NCI-H2196 (cell line): Measurements from ENCODE around the gene THRAP3.
"Not testable (repeated sequence)": the region's sequence is repeated elsewhere in the genome, so short reads cannot be mapped to it uniquely, and the experiment has no call there.

Experiments
- DNase-seq: peaks from one replicate; lab custom pipeline; 2025; ENCODE audit not compliant: unreplicated experiment; lab: John Stamatoyannopoulos, UW

Gene THRAP3

GRCh38 chr1:36223996-36224536, at the start of gene THRAP3:
Gene THRAP3 (plus strand): TSS chr1:36224443. CDS start chr1:36282564, 58,121 bp downstream.
- peak; percentile 99 for DNase-seq

- DNase-seq = no peak
These were observed 49.5 kb upstream of the THRAP3 start for GRCh38 chr1:36174713-36175112.

- peak; percentile 33 for DNase-seq
These were observed 48.8 kb upstream of the THRAP3 start for GRCh38 chr1:36175137-36176095.

GRCh38 chr1:36176106-36176949, 47.9 kb upstream of the THRAP3 start:
- no peak for DNase-seq

DNA sequence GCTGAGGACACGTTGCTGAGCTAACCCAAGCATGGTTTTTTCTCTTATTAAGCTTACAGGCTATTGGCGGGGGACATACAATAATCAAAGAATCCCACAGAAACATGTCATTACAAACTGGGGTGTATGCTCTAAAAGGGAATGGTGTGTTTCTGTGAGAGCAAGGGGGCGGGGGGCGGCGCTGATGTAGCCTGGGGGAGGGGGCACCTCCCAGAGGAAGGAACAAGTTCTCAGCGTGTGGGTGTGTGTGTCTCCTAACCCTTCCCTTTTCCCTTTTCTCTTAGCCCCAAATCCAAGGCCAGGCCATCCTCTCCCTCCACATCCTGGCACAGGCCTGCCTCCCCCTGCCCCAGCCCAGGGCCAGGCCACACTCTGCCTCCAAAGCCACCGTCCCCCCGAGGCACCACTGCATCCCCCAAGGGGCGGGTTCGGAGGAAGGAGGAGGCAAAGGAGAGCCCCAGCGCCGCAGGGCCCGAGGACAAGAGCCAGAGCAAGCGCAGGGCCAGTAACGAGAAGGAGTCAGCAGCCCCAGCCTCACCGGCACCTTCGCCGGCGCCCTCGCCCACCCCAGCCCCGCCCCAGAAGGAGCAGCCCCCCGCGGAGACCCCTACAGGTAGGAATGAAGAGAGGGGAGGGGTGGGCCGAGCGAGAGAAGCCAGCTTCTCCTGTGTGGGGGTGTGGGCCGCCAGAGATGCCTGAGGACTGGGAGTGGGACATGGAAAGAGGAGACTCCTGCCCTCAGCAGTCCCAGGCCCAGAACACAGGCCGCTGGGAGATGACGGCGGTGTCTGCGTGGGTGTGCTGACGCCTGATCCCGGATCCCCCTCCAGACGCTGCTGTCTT, 46.4 kb upstream of the THRAP3 start:
- no peak for DNase-seq

- DNase-seq = no peak
These were observed 45.6 kb upstream of the THRAP3 start for GRCh38 chr1:36178471-36179219.

DNA sequence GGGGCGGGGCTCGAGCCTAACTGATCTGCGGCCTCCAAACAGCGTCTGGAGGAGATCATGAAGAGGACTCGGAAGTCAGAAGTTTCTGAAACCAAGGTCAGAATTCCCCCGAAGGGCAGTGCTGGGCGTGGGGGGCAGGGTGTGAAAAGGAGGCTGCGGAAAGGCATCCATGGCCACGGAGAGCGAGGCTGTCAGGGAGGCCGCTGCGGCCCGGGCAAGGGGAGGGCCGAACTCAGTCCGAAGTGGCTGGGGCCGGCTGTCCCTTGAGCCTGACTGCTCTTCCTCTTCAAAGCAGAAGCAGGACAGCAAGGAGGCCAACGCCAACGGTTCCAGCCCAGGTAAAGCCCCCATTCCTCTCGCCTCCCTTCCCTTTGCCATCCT, 45.0 kb upstream of the THRAP3 start:
- no peak for DNase-seq

GRCh38 chr1:36182734-36183133, 41.5 kb upstream of the THRAP3 start:
- DNase-seq = no peak

GRCh38 chr1:36183309-36183856, 40.9 kb upstream of the THRAP3 start:
- DNase-seq = peak; percentile 39

GRCh38 chr1:36187800-36188593, 36.2 kb upstream of the THRAP3 start:
- peak; percentile 91 for DNase-seq

DNA sequence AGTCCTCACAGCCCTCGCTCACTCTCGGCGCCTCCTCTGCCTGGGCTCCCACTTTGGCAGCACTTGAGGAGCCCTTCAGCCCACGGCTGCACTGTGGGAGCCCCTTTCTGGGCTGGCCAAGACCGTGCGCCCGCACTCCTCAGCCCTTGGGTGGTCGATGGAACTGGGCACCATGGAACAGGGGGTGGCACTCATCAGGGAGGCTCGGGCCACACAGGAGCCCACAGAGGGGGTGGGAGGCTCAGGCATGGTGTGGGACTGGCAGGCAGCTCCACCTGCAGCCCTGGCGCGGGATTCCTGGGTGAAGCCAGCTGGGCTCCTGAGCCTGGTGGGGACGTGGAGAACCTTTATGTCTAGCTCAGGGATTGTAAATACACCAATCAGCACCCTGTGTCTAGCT, 27.4 kb upstream of the THRAP3 start:
- DNase-seq = not testable (repeated sequence)

DNA sequence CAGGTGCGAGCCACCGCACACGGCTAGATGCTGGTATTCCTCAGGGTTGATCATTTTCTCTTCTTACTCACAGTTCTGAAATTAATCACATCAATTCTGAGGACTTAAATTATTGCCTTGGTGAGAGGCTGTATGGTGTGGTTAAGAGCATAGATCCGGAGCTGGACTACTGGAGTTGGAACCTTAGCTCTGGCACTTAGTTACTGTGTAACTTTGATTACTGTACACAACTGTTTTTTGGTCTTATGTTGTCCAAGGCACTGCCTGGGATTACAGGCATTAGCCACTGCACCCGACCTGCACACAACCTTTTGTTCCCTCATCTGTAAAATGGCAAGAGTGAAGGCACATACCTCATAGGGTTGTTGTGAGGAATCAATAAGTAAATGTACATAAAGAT, 25.6 kb upstream of the THRAP3 start:
- DNase-seq = no peak

GRCh38 chr1:36199934-36200741, 24.1 kb upstream of the THRAP3 start:
- DNase-seq = peak; percentile 14

DNA sequence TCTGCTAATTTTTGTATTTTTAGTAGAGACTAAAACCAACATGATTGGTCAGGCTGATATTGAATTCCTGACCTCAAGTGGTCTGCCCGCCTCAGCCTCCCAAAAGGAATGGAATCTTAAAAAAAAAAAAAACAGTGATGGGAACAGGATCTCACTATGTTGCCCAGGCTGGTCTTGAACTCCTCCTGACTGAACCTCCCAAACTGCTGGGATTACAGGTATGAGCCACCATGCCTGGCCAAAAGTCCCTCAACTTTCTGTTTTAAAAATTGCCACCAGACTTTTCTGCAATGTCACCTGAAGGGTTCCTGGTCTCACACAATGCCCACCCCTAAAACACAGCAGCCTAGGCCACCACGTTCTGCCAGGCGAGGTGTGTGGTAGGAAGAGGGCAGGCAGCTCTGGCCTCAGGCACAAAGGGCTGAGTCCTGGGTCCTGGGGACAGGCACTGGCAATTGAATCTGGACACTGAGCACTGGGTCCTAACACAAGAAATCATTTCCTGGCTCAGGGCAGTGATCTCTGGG, 21.2 kb upstream of the THRAP3 start:
- no peak for DNase-seq

- peak; percentile 74 for DNase-seq
These were observed 20.5 kb upstream of the THRAP3 start for GRCh38 chr1:36203554-36204346.

- DNase-seq = peak; percentile 32
These were observed 19.8 kb upstream of the THRAP3 start for GRCh38 chr1:36204347-36204909.
